ENCODE results near the gene HSPA1B.
"Not testable (repeated sequence)": the region's sequence is repeated elsewhere in the genome, so short reads cannot be mapped to it uniquely, and the experiment has no call there.

HSPA1B gene

GRCh38 chr6:31827286-31828079 lies at the start of gene HSPA1B:
TSS of gene HSPA1B (plus strand) at chr6:31827738. CDS start at chr6:31827951, 213 bp downstream.
- peak; percentile 92 to 100 (median 99) for DNase-seq

DNA sequence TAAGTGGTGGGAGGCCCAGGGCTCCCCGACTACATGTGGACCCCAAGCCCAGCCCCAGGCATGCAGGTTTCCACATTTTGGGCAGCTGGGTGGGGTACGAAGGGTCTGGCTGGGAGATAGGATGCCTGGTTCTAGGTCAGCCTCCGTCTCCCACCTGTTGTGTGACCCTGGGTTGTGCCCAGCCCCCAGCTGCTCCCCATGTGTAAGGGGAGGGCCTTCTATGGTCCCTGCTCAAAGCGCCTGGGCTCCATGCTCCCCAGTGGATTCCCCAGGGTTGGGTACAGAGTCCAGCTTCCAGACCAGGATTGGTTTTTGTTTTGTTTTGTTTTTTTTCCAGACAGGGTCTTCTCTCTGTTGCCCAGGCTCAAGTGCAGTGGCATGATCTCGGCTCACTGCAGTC lies 49.3 kb upstream of the HSPA1B start:
- DNase-seq, result no peak

DNA sequence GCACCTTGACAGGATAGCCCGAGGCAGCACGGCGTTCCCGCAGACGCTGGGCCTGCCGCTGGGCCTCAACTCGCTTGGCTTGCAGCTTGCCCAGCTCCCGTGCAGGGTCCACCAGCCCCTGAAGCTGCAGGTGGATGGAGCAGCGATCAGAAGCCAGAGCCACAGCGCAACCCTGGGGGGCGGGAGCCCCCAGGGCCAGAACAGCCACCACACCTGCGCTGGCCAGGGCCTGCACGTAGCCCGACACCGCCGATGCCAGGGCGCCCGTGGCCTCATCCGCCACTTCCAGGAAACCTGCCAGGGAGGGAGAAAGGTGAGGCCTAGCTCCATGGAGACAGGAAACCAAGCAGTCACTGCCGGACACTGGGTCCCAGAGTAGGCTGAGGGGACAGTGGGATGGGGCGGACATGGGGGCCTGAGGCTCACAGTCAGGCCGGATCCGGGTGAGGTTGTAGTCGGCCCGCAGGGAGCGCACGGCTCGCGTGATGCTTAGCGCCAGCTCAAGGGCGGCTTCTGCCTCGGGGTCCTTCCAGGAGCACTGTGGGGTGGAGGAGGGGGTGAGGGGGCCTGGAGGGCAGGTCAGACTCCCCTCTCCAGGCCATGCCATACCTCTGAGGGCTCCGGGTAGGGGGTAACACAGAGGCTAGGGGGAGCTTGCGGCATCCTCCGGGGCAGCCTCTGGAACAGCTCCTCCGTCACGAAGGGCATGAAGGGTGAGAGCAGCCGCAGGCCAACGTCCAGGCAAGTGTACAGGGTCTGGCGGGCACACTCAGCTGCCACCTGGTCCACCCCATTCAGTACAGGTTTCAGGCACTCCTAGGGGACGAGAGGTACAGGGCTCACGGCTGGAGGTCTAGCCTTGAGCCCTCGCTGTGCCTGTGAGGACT lies 48.3 kb upstream of the HSPA1B start:
- DNase-seq, result no peak

DNA sequence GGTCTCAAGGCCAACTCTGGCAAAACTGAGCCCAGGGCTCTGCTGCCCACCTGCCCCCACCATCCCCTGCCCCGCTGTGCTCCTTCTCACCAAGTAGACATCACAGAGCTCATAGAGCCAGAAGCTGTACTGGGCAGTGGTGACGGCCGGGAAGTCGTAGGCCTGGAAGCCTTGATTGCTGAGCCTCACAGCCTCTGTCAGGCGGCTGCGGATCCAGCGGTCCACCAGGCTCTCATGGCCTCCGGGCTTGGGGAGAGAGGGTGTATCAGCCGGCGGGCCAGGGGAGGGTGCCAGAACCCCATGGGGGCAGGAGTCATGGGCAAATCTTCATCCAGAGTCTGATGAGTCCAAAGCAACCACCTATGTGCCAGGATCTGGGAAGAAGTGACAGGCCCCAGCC lies 47.6 kb upstream of the HSPA1B start:
- DNase-seq, result no peak

- DNase-seq, result no peak
Observed at GRCh38 chr6:31780507-31781243, 46.9 kb upstream of the HSPA1B start.

GRCh38 chr6:31781244-31782125 lies 46.1 kb upstream of the HSPA1B start:
- no peak for DNase-seq

GRCh38 chr6:31782126-31782855 lies 45.2 kb upstream of the HSPA1B start:
- no peak for DNase-seq

- DNase-seq, result peak in 1 of 58 donors; percentile 15
Observed at GRCh38 chr6:31784098-31784925, 43.2 kb upstream of the HSPA1B start.

DNA sequence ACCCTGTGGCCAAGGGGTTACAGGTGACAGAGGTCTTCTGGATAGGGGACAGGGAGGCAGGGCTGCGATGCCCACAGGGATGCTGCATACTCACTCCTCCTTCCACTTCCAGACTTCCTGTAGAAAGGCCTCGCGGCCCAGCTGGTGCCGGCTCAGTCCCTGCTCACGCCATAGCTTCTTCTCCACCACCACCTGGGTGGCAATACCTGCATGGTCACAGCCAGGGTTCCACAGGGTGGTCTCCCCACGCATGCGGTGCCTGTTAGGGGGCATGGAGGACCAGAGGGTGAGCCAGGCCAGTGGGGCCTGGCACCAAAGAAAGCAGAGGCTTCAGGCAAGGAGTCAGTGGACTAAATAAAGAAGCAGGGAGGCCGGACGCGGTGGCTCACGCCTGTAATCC lies 42.1 kb upstream of the HSPA1B start:
- DNase-seq, result no peak

GRCh38 chr6:31791324-31792089 lies 36.0 kb upstream of the HSPA1B start:
- DNase-seq, result peak in 22 of 58 donors; percentile 5 to 61 (median 20)

DNA sequence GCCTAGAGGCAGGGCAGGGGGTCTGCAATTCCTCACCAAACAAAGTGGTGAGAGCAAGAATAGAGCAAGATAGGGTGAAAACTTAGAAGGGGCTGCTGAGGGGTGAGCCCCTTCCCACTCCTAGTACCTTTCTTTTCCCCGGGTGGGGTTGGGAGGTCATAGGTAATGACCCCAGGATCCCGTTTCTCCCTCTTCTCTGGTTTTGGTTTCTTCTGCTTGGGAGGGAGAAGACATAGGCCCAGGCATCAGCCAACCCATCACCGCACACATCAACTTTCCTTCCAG lies 35.5 kb upstream of the HSPA1B start:
- DNase-seq, result no peak

DNA sequence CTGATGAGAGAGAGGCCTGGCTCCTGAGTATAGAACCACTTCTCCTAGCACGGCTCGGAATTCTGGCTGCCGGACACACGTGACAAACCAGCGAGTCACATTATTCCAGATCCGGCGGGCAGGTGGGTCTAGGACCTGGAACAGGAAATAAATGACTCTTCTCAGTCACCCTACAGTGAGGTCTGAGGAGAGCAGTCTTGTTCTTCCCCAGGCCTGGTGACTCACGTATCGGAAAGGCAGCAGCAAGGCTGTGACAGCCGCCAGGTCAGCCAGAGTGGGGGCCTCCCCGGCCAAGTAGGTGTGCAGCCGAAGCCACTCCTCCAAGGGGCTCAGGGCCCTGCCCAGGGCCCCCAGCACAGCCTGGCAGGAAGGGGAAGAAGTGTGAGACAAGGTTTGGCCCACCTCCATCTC lies 34.8 kb upstream of the HSPA1B start:
- DNase-seq, result no peak

DNA sequence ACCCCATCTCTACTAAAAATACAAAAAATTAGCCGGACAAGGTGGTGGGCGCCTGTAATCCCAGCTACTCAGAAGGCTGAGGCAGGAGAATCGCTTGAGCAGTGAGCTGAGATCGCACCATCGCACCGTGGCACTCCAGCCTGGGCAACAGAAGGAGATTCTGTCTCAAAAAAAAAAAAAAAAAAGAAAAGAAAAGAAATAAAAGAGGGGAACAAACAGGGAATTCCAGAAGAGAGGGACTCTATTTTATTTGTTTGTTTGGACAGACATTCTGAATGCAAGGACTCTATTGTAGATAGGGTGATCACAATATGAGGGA lies 33.7 kb upstream of the HSPA1B start:
- not testable (repeated sequence) for DNase-seq

- DNase-seq, result peak in 1 of 58 donors; percentile 5
Observed at GRCh38 chr6:31794294-31794865, 33.2 kb upstream of the HSPA1B start.

DNA sequence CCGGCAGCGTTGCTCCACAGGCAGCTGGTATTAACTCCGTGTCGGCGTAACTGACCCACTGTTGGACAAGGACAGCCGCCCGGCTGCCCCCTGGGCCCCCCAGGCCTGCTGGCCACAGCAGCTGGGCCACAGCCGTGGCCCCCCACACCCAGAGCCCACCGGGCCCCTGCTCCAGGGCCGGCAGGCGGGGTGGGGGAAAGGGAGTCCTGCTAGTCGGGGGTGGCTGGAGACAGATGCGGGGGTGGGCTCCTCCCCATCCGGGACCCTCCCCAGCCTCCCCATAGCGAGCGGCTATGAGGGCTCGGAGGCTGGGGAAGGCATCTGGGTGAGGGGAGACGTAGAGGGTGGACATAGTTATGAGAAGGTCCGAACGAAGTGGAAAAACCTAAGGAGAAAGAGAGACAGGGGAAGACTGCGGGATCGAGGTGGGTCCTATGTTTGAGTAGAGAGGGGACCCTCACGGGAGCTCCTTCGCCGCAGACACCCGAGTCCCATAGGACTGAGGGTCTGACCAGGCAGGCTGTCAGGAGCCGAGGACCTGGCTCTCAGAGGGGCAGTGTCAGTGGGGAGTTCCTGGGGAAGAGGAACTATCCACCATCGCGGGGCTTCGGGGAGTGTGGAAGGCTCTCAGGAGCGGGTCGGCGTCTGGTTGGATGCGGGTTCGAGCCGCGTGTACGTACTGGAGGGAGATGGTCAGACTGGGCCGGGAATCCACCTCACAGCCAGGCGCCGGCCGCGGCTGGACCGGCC lies 32.5 kb upstream of the HSPA1B start:
- peak in 9 of 58 donors; percentile 27 to 72 (median 58) for DNase-seq

DNA sequence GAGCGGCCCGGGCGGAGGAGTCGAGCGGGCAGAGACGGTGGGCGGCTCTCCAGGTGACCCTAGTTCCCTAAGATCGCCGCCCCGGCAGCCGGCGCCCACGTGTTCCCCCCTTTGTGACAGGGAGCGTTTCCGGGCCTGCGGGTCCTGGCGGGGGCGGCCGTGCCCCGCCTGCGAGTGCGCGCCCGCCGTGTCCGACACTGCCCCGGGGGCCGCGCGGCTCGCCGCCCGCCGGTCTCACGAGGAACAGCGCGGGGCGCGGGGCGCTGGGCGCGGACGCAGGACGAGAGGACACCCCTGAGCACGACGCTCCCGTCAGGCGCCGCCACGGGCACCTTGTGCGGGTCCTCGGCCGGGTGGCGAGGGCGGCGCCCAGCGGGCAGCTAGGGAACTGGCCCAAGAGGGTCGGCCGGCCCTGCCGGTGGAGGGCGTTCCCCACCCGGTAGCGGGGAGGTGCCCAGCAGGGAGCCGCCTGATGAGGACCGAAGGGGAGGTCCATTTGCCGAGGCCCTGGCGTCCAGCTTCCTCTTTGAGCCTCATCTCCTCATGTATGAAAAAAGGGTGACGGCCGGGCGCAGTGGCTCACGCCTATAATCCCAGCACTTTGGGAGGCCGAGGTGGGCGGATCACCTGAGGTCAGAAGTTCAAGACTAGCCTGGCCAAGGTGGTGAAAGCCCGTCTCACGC lies 31.8 kb upstream of the HSPA1B start, which contains the start of gene VARS1:
TSS of gene VARS1 (minus strand) at position 137 of the 683 bp plus-strand sequence. CDS start 535 bp downstream, outside the sequence.
- peak in 56 of 58 donors; percentile 47 to 90 (median 81) for DNase-seq

DNA sequence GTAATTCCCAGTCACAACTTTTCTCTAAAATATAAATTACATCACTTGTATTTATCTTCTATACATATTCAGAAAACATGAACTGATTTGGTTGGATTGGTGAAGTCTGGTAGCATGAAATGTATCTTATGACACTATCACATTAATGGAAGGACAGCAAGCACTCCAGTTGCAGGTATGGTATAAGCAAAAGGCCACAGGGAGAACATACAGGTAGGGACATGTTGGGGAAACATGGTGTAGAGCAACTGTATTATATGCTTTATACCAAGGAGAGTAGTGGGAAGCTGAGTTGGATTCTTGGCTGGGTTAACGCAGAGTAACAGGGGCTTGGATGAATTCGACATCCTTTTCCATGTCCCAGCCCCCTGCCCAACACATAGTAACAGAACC lies 30.5 kb upstream of the HSPA1B start:
- DNase-seq, result no peak
